H1 (cell line): ENCODE data around the gene TRAPPC2L. TPM values are rescaled to one million over a fixed set of nuclear protein-coding genes. Genes with fewer than 3 reads are reported as not detected.

Source experiments
- CTCF ChIA-PET: fragments of 300-600 bp; sonication (Branson Sonifier 250); formaldehyde crosslinking; loops from one replicate; lab custom pipeline; 2021; ENCODE audit not compliant: partially characterized antibody; lab: Charles Lee
- POLR2A ChIA-PET: fragments of 300-600 bp; sonication (Branson Sonifier 250); formaldehyde crosslinking; loops from one replicate; lab custom pipeline; 2021; ENCODE audit warnings: inconsistent platforms; ENCODE audit not compliant: partially characterized antibody; lab: Charles Lee
- DNase-seq, 2 experiments: peaks; one replicate each; pipeline versions ENCODE4 v3.0.0 to v3.0.0-alpha.2; 2010 to 2022; ENCODE audit warnings: low spot score in 2 of 2, low read depth in 1 of 2, mixed read lengths in 1 of 2
- FAIRE-seq: peaks from 2 replicates; lab custom pipeline; 2011; peaks lifted over from hg19 to GRCh38; lab: Jason Lieb, UNC
- H2AFZ ChIP-seq: 2 replicates; pipeline ENCODE4 v1.8.1; 2012; ENCODE audit warnings: low read length, inconsistent platforms
- H2AK5ac ChIP-seq: 2 replicates; pipeline ENCODE4 v1.6.1; 2013; ENCODE audit warnings: low read depth, low read length
- H2BK120ac ChIP-seq: replicated peaks from 2 replicates; pipeline ENCODE3; 2013; ENCODE audit warnings: low read depth, low read length, inconsistent platforms
- H2BK12ac ChIP-seq: 2 replicates; pipeline ENCODE4 v1.6.1; 2013; ENCODE audit warnings: low read depth, low read length
- H2BK15ac ChIP-seq: 2 replicates; pipeline ENCODE4 v1.6.1; 2013; ENCODE audit warnings: low read length
- H2BK20ac ChIP-seq: 2 replicates; pipeline ENCODE4 v1.6.1; 2013; ENCODE audit warnings: low read length
- H2BK5ac ChIP-seq: 2 replicates; pipeline ENCODE4 v1.6.1; 2013; ENCODE audit warnings: low read depth, low read length
- H3K14ac ChIP-seq: 2 replicates; pipeline ENCODE4 v1.6.1; 2013; ENCODE audit warnings: inconsistent platforms; ENCODE audit not compliant: insufficient read length
- H3K18ac ChIP-seq: 2 replicates; pipeline ENCODE4 v1.6.1; 2013; ENCODE audit warnings: low read length; ENCODE audit errors: extremely low read depth
- H3K23ac ChIP-seq: 2 replicates; pipeline ENCODE4 v1.6.1; 2013; ENCODE audit warnings: inconsistent platforms; ENCODE audit not compliant: insufficient read length
- H3K23me2 ChIP-seq: 2 replicates; pipeline ENCODE4 v1.6.1; 2013; ENCODE audit warnings: low read depth, low read length
- H3K27ac ChIP-seq: 2 replicates; pipeline ENCODE4 v1.6.1; 2011; ENCODE audit warnings: low read depth, low read length, inconsistent platforms
- H3K27me3 ChIP-seq, 4 experiments: replicated peaks in 1 of 4; 1 replicate in 1 of 4; 2 replicates in 3 of 4; pipeline versions ENCODE4 v1.6.1 to v1.8.1; 2011 to 2013; ENCODE audit warnings: low read length in 3 of 4, mild to moderate bottlenecking in 3 of 4, inconsistent platforms in 2 of 4, mixed read lengths in 2 of 4, moderate library complexity in 1 of 4; ENCODE audit not compliant: control insufficient read depth in 3 of 4, insufficient read depth in 3 of 4; ENCODE audit errors: extremely low read depth in 1 of 4
- H3K36me3 ChIP-seq, 4 experiments: 2 replicates each; pipeline versions ENCODE4 v1.6.1 to v1.8.1; 2011 to 2013; ENCODE audit warnings: mild to moderate bottlenecking in 4 of 4, low read length in 3 of 4, moderate library complexity in 2 of 4, control low read depth in 1 of 4, inconsistent platforms in 1 of 4; ENCODE audit not compliant: insufficient read depth in 4 of 4, control insufficient read depth in 2 of 4
- H3K4ac ChIP-seq: replicated peaks from 2 replicates; pipeline ENCODE3; 2013; ENCODE audit warnings: low read length, low read depth, mixed read lengths, inconsistent platforms; ENCODE audit not compliant: insufficient read length
- H3K4me1 ChIP-seq, 4 experiments: replicated peaks in 1 of 4; 1 replicate in 1 of 4; 2 replicates in 3 of 4; pipeline versions ENCODE4 v1.6.1 to v1.8.1; 2011 to 2013; ENCODE audit warnings: low read length in 3 of 4, inconsistent platforms in 2 of 4, mixed read lengths in 1 of 4; ENCODE audit not compliant: insufficient read depth in 4 of 4, control insufficient read depth in 3 of 4
- H3K4me2 ChIP-seq, 2 experiments: 2 replicates each; pipeline versions ENCODE4 v1.6.1 to v1.8.1; 2011 to 2013; ENCODE audit warnings: low read depth in 2 of 2, low read length in 2 of 2, control low read depth in 1 of 2, inconsistent platforms in 1 of 2, mild to moderate bottlenecking in 1 of 2; ENCODE audit not compliant: insufficient read depth in 1 of 2
- H3K4me3 ChIP-seq, 4 experiments: fragments of 200-600, 300-600 bp in 1 of 4; sonication (generic), shearing (Covaris generic), sonication (Bioruptor Twin) in 1 of 4; 2 replicates each; pipeline versions ENCODE4 v1.5.1 to v1.8.1; 2011 to 2016; ENCODE audit warnings: low read length in 4 of 4, low read depth in 3 of 4, control low read depth in 2 of 4, inconsistent platforms in 2 of 4, mild to moderate bottlenecking in 2 of 4, mixed read lengths in 1 of 4, moderate library complexity in 1 of 4; ENCODE audit not compliant: insufficient read depth in 2 of 4; ENCODE audit errors: extremely low read depth in 1 of 4
- H3K56ac ChIP-seq: replicated peaks from 2 replicates; pipeline ENCODE3; 2013; ENCODE audit warnings: low read depth, mild to moderate bottlenecking, mixed read lengths, low read length, inconsistent platforms; ENCODE audit not compliant: insufficient read length
- H3K79me1 ChIP-seq: 2 replicates; pipeline ENCODE4 v1.6.1; 2013; ENCODE audit warnings: low read depth, low read length, control low read depth
- H3K79me2 ChIP-seq, 2 experiments: 2 replicates each; pipeline versions ENCODE4 v1.6.1 to v1.8.1; 2012 to 2013; ENCODE audit warnings: low read length in 2 of 2, mild to moderate bottlenecking in 2 of 2, inconsistent platforms in 1 of 2; ENCODE audit not compliant: insufficient read depth in 2 of 2, control insufficient read depth in 1 of 2
- H3K9ac ChIP-seq, 4 experiments: replicated peaks in 1 of 4; 1 replicate in 1 of 4; 2 replicates in 3 of 4; pipeline versions ENCODE4 v1.6.1 to v1.8.1; 2011 to 2013; ENCODE audit warnings: low read depth in 3 of 4, low read length in 3 of 4, control low read depth in 2 of 4, mild to moderate bottlenecking in 2 of 4, moderate library complexity in 2 of 4, inconsistent platforms in 1 of 4; ENCODE audit errors: extremely low read depth in 1 of 4
- H3K9me3 ChIP-seq, 2 experiments: 2 replicates each; pipeline versions ENCODE4 v1.6.1 to v1.8.1; 2012 to 2013; ENCODE audit warnings: mild to moderate bottlenecking in 2 of 2, moderate library complexity in 2 of 2, control low read depth in 1 of 2, inconsistent platforms in 1 of 2, low read depth in 1 of 2, low read length in 1 of 2, mixed read lengths in 1 of 2; ENCODE audit not compliant: insufficient read depth in 2 of 2
- H4K20me1 ChIP-seq, 2 experiments: replicated peaks in 1 of 2; 2 replicates each; pipeline versions ENCODE3 to v1.8.1; 2011 to 2013; ENCODE audit warnings: inconsistent platforms in 2 of 2, low read length in 2 of 2, mild to moderate bottlenecking in 1 of 2; ENCODE audit not compliant: insufficient read depth in 2 of 2, control insufficient read depth in 1 of 2
- H4K5ac ChIP-seq: 2 replicates; pipeline ENCODE4 v1.6.1; 2013; ENCODE audit warnings: low read length, low read depth, mixed read lengths, inconsistent platforms; ENCODE audit not compliant: insufficient read length
- H4K8ac ChIP-seq: 2 replicates; pipeline ENCODE4 v1.8.0; 2013; ENCODE audit warnings: mild to moderate bottlenecking, moderate library complexity, low read length, inconsistent platforms; ENCODE audit not compliant: insufficient read depth; ENCODE audit errors: extremely low read depth
- H4K91ac ChIP-seq: replicated peaks from 2 replicates; pipeline ENCODE3; 2013; ENCODE audit warnings: low read length, mixed read lengths, inconsistent platforms; ENCODE audit not compliant: insufficient read length
- CHD2 ChIP-seq: IDR thresholded peaks from 2 replicates; pipeline ENCODE4 v1.6.1; 2012; ENCODE audit warnings: low read length, improper control_type of control experiment
- E2F6 ChIP-seq: IDR thresholded peaks from 2 replicates; pipeline ENCODE4 v1.6.1; 2012; ENCODE audit warnings: inconsistent platforms
- SIN3A ChIP-seq, 2 experiments: IDR thresholded peaks in 1 of 2; conservative IDR thresholded peaks in 1 of 2; 2 replicates each; pipeline ENCODE4 v1.6.1; 2011 to 2012; ENCODE audit warnings: low read length in 2 of 2, improper control_type of control experiment in 1 of 2, low read depth in 1 of 2, mild to moderate bottlenecking in 1 of 2
- TAF7 ChIP-seq: optimal IDR thresholded peaks from 2 replicates; pipeline ENCODE3; 2011; ENCODE audit warnings: low read depth, mild to moderate bottlenecking, inconsistent platforms, low read length, moderate library complexity, borderline replicate concordance
- WGBS, 2 experiments: shearing (Covaris generic) in 1 of 2; methylation state at CpG; one replicate each; pipeline versions ENCODE4 v1.1.6 to v1.1.7; 2013 to 2015; ENCODE audit warnings: low lambda C conversion rate in 2 of 2, mixed read lengths in 2 of 2, inconsistent platforms in 1 of 2, low coverage in 1 of 2, missing lambda C conversion rate in 1 of 2; ENCODE audit not compliant: insufficient replicate concordance in 2 of 2, insufficient coverage in 1 of 2, insufficient read length in 1 of 2; ENCODE audit errors: extremely low coverage in 1 of 2, missing lambda C conversion rate in 1 of 2; 5-methylcytosine and 5-hydroxymethylcytosine counted together
- polyA plus RNA-seq, 7 experiments: library from polyadenylated mRNA; depleted of rRNA in 3 of 7; stranded (reverse) in 5 of 7; unstranded in 2 of 7; fragments of >200 nt in 5 of 7; fragments of 200-250 nt in 2 of 7; gene quantifications; 1 replicate in 5 of 7; 2 replicates in 1 of 7; 4 replicates in 1 of 7; pipeline versions ENCODE4 v1.2.1 to v1.2.3, GENCODE V29; 2011 to 2013; ENCODE audit warnings: missing spikeins in 2 of 7, mixed read lengths in 2 of 7
- total RNA-seq: library from RNA; stranded (reverse); fragmentation: NEBNext Ultra II Directional; extraction: Animal tissue kit (Norgen Biotek cat#: 25700); gene quantifications from 2 replicates; pipeline ENCODE4 v1.2.1, GENCODE V29; 2021

TRAPPC2L gene
- total and polyA plus RNA-seq, 2 of the 8 experiments (the other 6 are each of a cell fraction or from before 2014, with no cell fraction given) = 98.7 to 133 TPM

GRCh38 chr16:88820385-88821025 is 36.4 kb upstream of the TRAPPC2L start:
- Histone ChIP-seq H3K27me3 (no peaks in the 10 kb centered on the region), H2AFZ (no peak overlapping the region), H3K18ac (no peak overlapping the region), H3K9ac (no peak overlapping the region), H4K5ac (no peak overlapping the region), H4K20me1 (peaks cover 0 to 3% of the 10 kb centered on the region in 2 experiments), H4K91ac (no peak overlapping the region), H3K56ac (no peak overlapping the region), H3K4me3 (no peak overlapping the region), H2BK5ac (no peak overlapping the region), H2AK5ac (no peak overlapping the region), H3K23me2 (no peaks in the 10 kb centered on the region), H3K79me2 (no peaks in the 10 kb centered on the region), H3K79me1 (no peaks in the 10 kb centered on the region), H2BK20ac (no peak overlapping the region), H3K4ac (no peak overlapping the region), H3K27ac (no peak overlapping the region), H4K8ac (no peak overlapping the region), H3K36me3 (no peaks in the 10 kb centered on the region), H3K4me2 (no peak overlapping the region), H3K14ac (no peak overlapping the region), H3K4me1 (no peaks in the 10 kb centered on the region), H2BK12ac (no peak overlapping the region), H2BK120ac (no peak overlapping the region), H2BK15ac (no peak overlapping the region), H3K9me3 (no peaks in the 10 kb centered on the region), H3K23ac (no peak overlapping the region)
- FAIRE-seq (no peak), DNase-seq (no peak)
- ChIA-PET CTCF (interaction anchor here (0.9 to 3.0 kb wide), 9 partner anchors 9 to 347 kb away, joined by 3 to 16 read pairs (median 4); partner anchors contain the start of gene APRT), POLR2A (interaction anchor here (1.2 to 9.0 kb wide), 3 partner anchors 11 to 37 kb away, joined by 3 to 77 read pairs (median 4); partner anchors contain the start of gene APRT)
- WGBS, 2 experiments = 90% methylated on average over 16 of the region's 20 CpGs; no CpG with 5 or more reads in 1 of the 2 experiments
- TF ChIP-seq TAF7 = no peak
- no peak for TF ChIP-seq SIN3A (conservative IDR thresholded peaks at IDR 0.05 in 1 of 2, IDR thresholded peaks at IDR 0.05 in 1 of 2; ENCODE audit: low read depth in 1 of 2, low read length in 2 of 2)
- no peak for TF ChIP-seq CHD2
- TF ChIP-seq E2F6 = no peak
